ENCODE results near the gene CYP26C1.

- no peak for TF ChIP-seq EGR1 (IDR thresholded peaks at IDR 0.05; ENCODE audit: low read depth)
- no peak for TF ChIP-seq CTCF (IDR thresholded peaks at IDR 0.05 in 2 of 3, conservative IDR thresholded peaks at IDR 0.05 in 1 of 3; ENCODE audit: borderline replicate concordance in 1 of 3, insufficient read depth in 1 of 3, low read depth in 2 of 3, low read length in 2 of 3)
- TF ChIP-seq ZNF274 (IDR thresholded peaks at IDR 0.05; ENCODE audit: low read depth, low read length), result no peak
- no peak for TF ChIP-seq RAD21 (IDR thresholded peaks at IDR 0.05; ENCODE audit: low read depth)
- no peak for TF ChIP-seq POLR2AphosphoS5 (IDR thresholded peaks at IDR 0.05; ENCODE audit: low read depth, low read length)
- TF ChIP-seq EZH2 (IDR thresholded peaks at IDR 0.05), result no peak
- no peak for TF ChIP-seq POLR2A (IDR thresholded peaks at IDR 0.05; ENCODE audit: borderline replicate concordance, extremely low read depth, insufficient read depth, insufficient read length)
- TF ChIP-seq ELF1 (IDR thresholded peaks at IDR 0.05; ENCODE audit: borderline replicate concordance, low read depth), result no peak
- no peak for TF ChIP-seq SRF (IDR thresholded peaks at IDR 0.05; ENCODE audit: low read depth)
- TF ChIP-seq SP1 (IDR thresholded peaks at IDR 0.05; ENCODE audit: low read depth), result no peak
These were observed 4.5 kb downstream of the CYP26C1 start for GRCh38 chr10:93064874-93065660.

Measured in HCT116 (cell line).